Lower lobe of right lung (tissue), 2 donors: ENCODE results near the gene SPHK2. TPM values are rescaled to one million over a fixed set of nuclear protein-coding genes. Genes with fewer than 3 reads are reported as not detected.

ENCODE experiments used
- ATAC-seq, 2 donors: fragments of 200-7000 bp; cut with Tn5 transposase; one replicate each; pipeline ENCODE4 v1.9.1; 2020 to 2022; ENCODE audit warnings: mild to moderate bottlenecking in 2 of 2, moderate library complexity in 2 of 2
- DNase-seq: peaks from one replicate; pipeline ENCODE4 v3.0.0-alpha.2; 2020
- H3K27ac ChIP-seq: fragments of 200-600 bp; one replicate; pipeline ENCODE4 v1.8.0; 2022
- H3K27me3 ChIP-seq: fragments of 200-600 bp; one replicate; pipeline ENCODE4 v1.8.0; 2022; ENCODE audit warnings: low read depth
- H3K36me3 ChIP-seq: fragments of 200-600 bp; one replicate; pipeline ENCODE4 v1.8.0; 2022; ENCODE audit warnings: mild to moderate bottlenecking
- H3K4me1 ChIP-seq: fragments of 200-600 bp; one replicate; pipeline ENCODE4 v1.8.0; 2022
- H3K4me3 ChIP-seq: fragments of 200-600 bp; one replicate; pipeline ENCODE4 v1.8.0; 2022; ENCODE audit warnings: mild to moderate bottlenecking
- H3K9me3 ChIP-seq: fragments of 200-600 bp; one replicate; pipeline ENCODE4 v1.8.0; 2022
- CTCF ChIP-seq: fragments of 200-600 bp; IDR thresholded peaks from one replicate; pipeline ENCODE4 v1.8.0; 2022; ENCODE audit warnings: antibody characterized with exemption, mild to moderate bottlenecking
- intact Hi-C: fragments of 100-400 bp; cut with DNase I; formaldehyde crosslinking; loops from one replicate; pipeline ENCODE4 v1.11.0; 2022
- total RNA-seq: library from RNA; stranded (reverse); fragmentation: NEBNext Ultra II Directional; extraction: Animal tissue kit (Norgen Biotek cat#: 25700); gene quantifications from one replicate; pipeline ENCODE4 v1.2.1, GENCODE V29; 2021
- donor health status: DM: no; HTN: yes; CAD: no; lungs with severe emphysema.

Gene SPHK2
- total RNA-seq, 1 donor from 2014 or later, result 23.8 TPM

GRCh38 chr19:48659768-48660167 lies 40.5 kb downstream of the SPHK2 start:
- Histone ChIP-seq H3K4me3 (no peak overlapping the region), H3K27ac (no peak overlapping the region), H3K27me3 (no peaks in the 10 kb centered on the region), H3K4me1 (peaks cover 13% of the 10 kb centered on the region), H3K36me3 (no peaks in the 10 kb centered on the region), H3K9me3 (no peaks in the 10 kb centered on the region)
- ATAC-seq (peak; percentile 76 to 89), DNase-seq (peak; percentile 57)
- intact Hi-C loops, result no loop called here
- no peak for TF ChIP-seq CTCF

- no peak for TF ChIP-seq CTCF
- DNase-seq, result peak; percentile 90
- H3K4me1 ChIP-seq, result peaks cover 13% of the 10 kb centered on the region
- H3K27me3 ChIP-seq, result no peaks in the 10 kb centered on the region
- intact Hi-C loops, result no loop called here
- H3K27ac ChIP-seq, result peak overlapping the region; percentile 61
- H3K4me3 ChIP-seq, result peak overlapping the region; percentile 10
- H3K36me3 ChIP-seq, result no peaks in the 10 kb centered on the region
- H3K9me3 ChIP-seq, result no peaks in the 10 kb centered on the region
- peak; percentile 91 to 94 for ATAC-seq
Measured at GRCh38 chr19:48660852-48661710, 41.8 kb downstream of the SPHK2 start.

- Histone ChIP-seq H3K4me1 (peaks cover 13% of the 10 kb centered on the region), H3K9me3 (no peaks in the 10 kb centered on the region), H3K27ac (peak overlapping the region; percentile 61), H3K4me3 (no peak overlapping the region), H3K36me3 (no peaks in the 10 kb centered on the region), H3K27me3 (no peaks in the 10 kb centered on the region)
- intact Hi-C loops, result no loop called here
- TF ChIP-seq CTCF, result no peak
- no peak for ATAC-seq
- no peak for DNase-seq
Measured at GRCh38 chr19:48661711-48662090, 42.4 kb downstream of the SPHK2 start.

GRCh38 chr19:48663667-48664066 lies 44.4 kb downstream of the SPHK2 start:
- Histone ChIP-seq H3K27me3 (no peaks in the 10 kb centered on the region), H3K27ac (no peak overlapping the region), H3K36me3 (no peaks in the 10 kb centered on the region), H3K4me3 (no peak overlapping the region), H3K4me1 (peaks cover 13% of the 10 kb centered on the region), H3K9me3 (no peaks in the 10 kb centered on the region)
- intact Hi-C loops, result no loop called here
- DNase-seq, result no peak
- no peak for ATAC-seq
- no peak for TF ChIP-seq CTCF

GRCh38 chr19:48664476-48664875 lies 45.2 kb downstream of the SPHK2 start:
- H3K4me1 ChIP-seq, result peaks cover 13% of the 10 kb centered on the region
- intact Hi-C loops, result no loop called here
- ATAC-seq (no peak), DNase-seq (no peak)
- H3K9me3 ChIP-seq, result no peaks in the 10 kb centered on the region
- no peak for TF ChIP-seq CTCF
- H3K27me3 ChIP-seq, result no peaks in the 10 kb centered on the region
- no peak overlapping the region for H3K27ac ChIP-seq
- no peaks in the 10 kb centered on the region for H3K36me3 ChIP-seq
- no peak overlapping the region for H3K4me3 ChIP-seq
